Sigmoid colon (tissue), 4 donors: Measurements from ENCODE around the gene ITIH4.

ENCODE experiments used
- EP300 ChIP-seq, 4 donors: sonication (generic); formaldehyde crosslinking; IDR thresholded peaks; one replicate each; pipeline ENCODE4 v1.6.1; 2017; ENCODE audit warnings: antibody characterized with exemption in 4 of 4
- POLR2A ChIP-seq, 2 donors: fragments of 450-650 bp; IDR thresholded peaks; one replicate each; pipeline ENCODE4 v1.6.1; 2016; ENCODE audit warnings: antibody characterized with exemption in 2 of 2, mild to moderate bottlenecking in 2 of 2, moderate library complexity in 2 of 2
- POLR2AphosphoS5 ChIP-seq, 4 donors: sonication (generic); formaldehyde crosslinking; IDR thresholded peaks; one replicate each; pipeline ENCODE4 v1.6.1; 2017; ENCODE audit warnings: antibody characterized with exemption in 4 of 4
- TF ChIP-seq, protein P1 (sequence below), 4 experiments: fragments of 450-650 bp in 3 of 4; fragments of 200-600 bp in 1 of 4; IDR thresholded peaks; one replicate each; pipeline ENCODE4 v1.5.1; 2016 to 2019; ENCODE audit warnings: antibody characterized with exemption in 4 of 4, mild to moderate bottlenecking in 3 of 4, moderate library complexity in 2 of 4

DNA sequence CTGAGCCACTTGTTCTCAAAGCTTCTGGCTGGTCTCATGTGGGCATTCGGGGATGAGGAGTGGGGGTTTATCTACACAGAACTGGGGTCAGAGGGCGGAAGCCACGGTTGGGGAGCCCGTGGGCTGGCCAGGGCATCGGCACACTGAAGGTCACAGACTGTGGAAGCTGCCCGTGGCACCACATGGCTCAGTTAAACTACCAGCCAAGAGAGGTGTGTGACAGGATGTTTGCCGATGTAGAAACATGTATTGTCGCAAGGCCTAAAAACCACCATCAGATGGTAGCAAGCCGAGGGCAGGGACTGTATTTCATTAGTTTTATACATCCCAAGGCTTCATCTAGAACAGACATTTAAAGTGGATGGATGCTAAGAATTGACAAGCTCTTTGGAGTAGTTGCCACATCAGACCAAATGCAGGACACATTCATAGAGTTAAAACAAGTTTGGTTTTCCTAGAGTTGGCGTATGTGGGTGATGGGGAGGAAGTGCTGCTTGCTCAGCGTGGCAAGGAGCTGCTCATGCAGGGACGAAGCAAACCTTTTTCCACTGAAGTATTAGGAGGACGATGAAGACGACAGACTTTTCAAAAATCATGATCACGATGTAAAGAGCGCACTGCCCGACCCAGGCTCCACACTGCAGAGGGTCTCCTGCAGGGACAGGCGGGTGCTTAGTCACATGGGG lies 14.0 kb upstream of the ITIH4 start:
- TF ChIP-seq, protein P1, sequence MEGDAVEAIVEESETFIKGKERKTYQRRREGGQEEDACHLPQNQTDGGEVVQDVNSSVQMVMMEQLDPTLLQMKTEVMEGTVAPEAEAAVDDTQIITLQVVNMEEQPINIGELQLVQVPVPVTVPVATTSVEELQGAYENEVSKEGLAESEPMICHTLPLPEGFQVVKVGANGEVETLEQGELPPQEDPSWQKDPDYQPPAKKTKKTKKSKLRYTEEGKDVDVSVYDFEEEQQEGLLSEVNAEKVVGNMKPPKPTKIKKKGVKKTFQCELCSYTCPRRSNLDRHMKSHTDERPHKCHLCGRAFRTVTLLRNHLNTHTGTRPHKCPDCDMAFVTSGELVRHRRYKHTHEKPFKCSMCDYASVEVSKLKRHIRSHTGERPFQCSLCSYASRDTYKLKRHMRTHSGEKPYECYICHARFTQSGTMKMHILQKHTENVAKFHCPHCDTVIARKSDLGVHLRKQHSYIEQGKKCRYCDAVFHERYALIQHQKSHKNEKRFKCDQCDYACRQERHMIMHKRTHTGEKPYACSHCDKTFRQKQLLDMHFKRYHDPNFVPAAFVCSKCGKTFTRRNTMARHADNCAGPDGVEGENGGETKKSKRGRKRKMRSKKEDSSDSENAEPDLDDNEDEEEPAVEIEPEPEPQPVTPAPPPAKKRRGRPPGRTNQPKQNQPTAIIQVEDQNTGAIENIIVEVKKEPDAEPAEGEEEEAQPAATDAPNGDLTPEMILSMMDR (IDR thresholded peaks at IDR 0.05), result no peak
- no peak for TF ChIP-seq POLR2A (IDR thresholded peaks at IDR 0.05)
- no peak for TF ChIP-seq EP300 (IDR thresholded peaks at IDR 0.05)
- no peak for TF ChIP-seq POLR2AphosphoS5 (IDR thresholded peaks at IDR 0.05)
